SK-N-SH (cell line): ENCODE data around the gene REXO1. TPM values are rescaled to one million over a fixed set of nuclear protein-coding genes. Genes with fewer than 3 reads are reported as not detected.

Experiments used
- CTCF ChIA-PET: fragments of 300-600, 350-600 bp; formaldehyde crosslinking; extraction: SDS; loops from one replicate; lab custom pipeline; 2021; lab: Yijun Ruan, JAX
- POLR2A ChIA-PET: fragments of 350-600 bp; sonication (Branson Sonifier 250); formaldehyde crosslinking; extraction: SDS; loops from one replicate; lab custom pipeline; 2020; ENCODE audit warnings: antibody characterized with exemption, inconsistent platforms; lab: Yijun Ruan, JAX
- DNase-seq: peaks from one replicate; pipeline ENCODE4 v3.0.0; 2012
- H2AFZ ChIP-seq: fragments of 200-600 bp; sonication (generic); 2 replicates; pipeline ENCODE4 v1.8.1; 2016; ENCODE audit warnings: antibody characterized with exemption, mild to moderate bottlenecking, low read depth
- H3F3A ChIP-seq: fragments of 200-600 bp; sonication (generic); replicated peaks from 2 replicates; pipeline ENCODE3; 2016; ENCODE audit warnings: antibody characterized with exemption, mild to moderate bottlenecking; ENCODE audit not compliant: insufficient read depth
- H3K27ac ChIP-seq, 2 experiments: fragments of 200-500 bp in 1 of 2; fragments of 200-600 bp in 1 of 2; sonication (Bioruptor generic) in 1 of 2; sonication (generic), shearing (Covaris generic) in 1 of 2; 2 replicates each; pipeline versions ENCODE4 v1.5.1 to v1.6.1; 2014 to 2016; ENCODE audit warnings: low read depth in 2 of 2, inconsistent platforms in 1 of 2, low read length in 1 of 2, mild to moderate bottlenecking in 1 of 2, mixed read lengths in 1 of 2
- H3K27me3 ChIP-seq: fragments of 200-600 bp; sonication (generic), shearing (Covaris generic); 2 replicates; pipeline ENCODE4 v1.6.1; 2016; ENCODE audit warnings: mixed run types; ENCODE audit not compliant: insufficient read depth
- H3K36me3 ChIP-seq, 2 experiments: fragments of 200-500 bp in 1 of 2; fragments of 200-600 bp in 1 of 2; sonication (Bioruptor generic) in 1 of 2; sonication (generic) in 1 of 2; replicated peaks in 1 of 2; 2 replicates each; pipeline versions ENCODE3 to v1.5.1; 2014 to 2016; ENCODE audit warnings: low read length in 1 of 2, mild to moderate bottlenecking in 1 of 2; ENCODE audit not compliant: insufficient read depth in 2 of 2, control insufficient read depth in 1 of 2
- H3K4me1 ChIP-seq, 2 experiments: fragments of 200-500 bp in 1 of 2; fragments of 200-600 bp in 1 of 2; sonication (Bioruptor generic) in 1 of 2; sonication (generic), shearing (Covaris generic) in 1 of 2; 2 replicates each; pipeline versions ENCODE4 v1.5.1 to v1.6.1; 2014 to 2016; ENCODE audit warnings: low read depth in 1 of 2, low read length in 1 of 2, mixed run types in 1 of 2; ENCODE audit not compliant: insufficient read depth in 2 of 2, control insufficient read depth in 1 of 2
- H3K4me2 ChIP-seq: fragments of 200-600 bp; sonication (generic), shearing (Covaris generic); 2 replicates; pipeline ENCODE4 v1.6.1; 2017; ENCODE audit warnings: mixed run types
- H3K4me3 ChIP-seq, 2 experiments: fragments of 200-500 bp in 1 of 2; fragments of 200-600 bp in 1 of 2; sonication (Bioruptor generic) in 1 of 2; sonication (generic), shearing (Covaris generic) in 1 of 2; 2 replicates each; pipeline versions ENCODE4 v1.5.1 to v1.8.1; 2014 to 2016; ENCODE audit warnings: low read depth in 2 of 2, inconsistent platforms in 1 of 2, low read length in 1 of 2, mild to moderate bottlenecking in 1 of 2, mixed read lengths in 1 of 2, moderate library complexity in 1 of 2
- H3K79me2 ChIP-seq: fragments of 200-600 bp; sonication (generic); 2 replicates; pipeline ENCODE4 v1.8.1; 2017; ENCODE audit warnings: mild to moderate bottlenecking; ENCODE audit not compliant: insufficient read depth
- H3K9ac ChIP-seq: fragments of 200-600 bp; sonication (generic); 2 replicates; pipeline ENCODE4 v1.6.1; 2017; ENCODE audit warnings: mixed run types
- H3K9me2 ChIP-seq: fragments of 200-600 bp; sonication (generic); 2 replicates; pipeline ENCODE4 v1.6.1; 2017; ENCODE audit warnings: mixed run types
- H3K9me3 ChIP-seq: fragments of 200-600 bp; sonication (generic); 2 replicates; pipeline ENCODE4 v1.6.1; 2017; ENCODE audit warnings: mixed run types, mild to moderate bottlenecking, moderate library complexity
- H4K20me1 ChIP-seq: fragments of 200-600 bp; sonication (generic); 2 replicates; pipeline ENCODE4 v1.6.1; 2017; ENCODE audit warnings: mild to moderate bottlenecking, mixed run types; ENCODE audit not compliant: insufficient read depth
- CHD2 ChIP-seq: fragments of 150-350 bp; IDR thresholded peaks from 2 replicates; pipeline ENCODE4 v1.6.1; 2018; ENCODE audit warnings: low read length; ENCODE audit not compliant: partially characterized antibody
- JUND ChIP-seq: IDR thresholded peaks from 2 replicates; pipeline ENCODE4 v1.4.0; 2012
- MEF2A ChIP-seq: IDR thresholded peaks from 2 replicates; pipeline ENCODE4 v1.4.0; 2012; ENCODE audit warnings: low read depth, borderline replicate concordance
- MXI1 ChIP-seq: IDR thresholded peaks from 2 replicates; pipeline ENCODE4 v1.6.1; 2012; ENCODE audit warnings: mild to moderate bottlenecking, low read depth, low read length, improper control_type of control experiment
- NRF1 ChIP-seq: IDR thresholded peaks from 2 replicates; pipeline ENCODE4 v1.6.1; 2012; ENCODE audit warnings: low read depth, mild to moderate bottlenecking, low read length
- POLR2AphosphoS5 ChIP-seq: IDR thresholded peaks from 2 replicates; pipeline ENCODE4 v1.6.1; 2012; ENCODE audit warnings: low read depth, low read length
- RAD21 ChIP-seq: IDR thresholded peaks from 2 replicates; pipeline ENCODE4 v1.6.1; 2012; ENCODE audit warnings: mild to moderate bottlenecking, low read length
- RCOR1 ChIP-seq: fragments of 150-350 bp; IDR thresholded peaks from 2 replicates; pipeline ENCODE4 v1.6.1; 2017; ENCODE audit warnings: antibody characterized with exemption, low read length
- RXRA ChIP-seq: IDR thresholded peaks from 2 replicates; pipeline ENCODE4 v1.4.0; 2012; ENCODE audit warnings: low read depth, mild to moderate bottlenecking, borderline replicate concordance
- SMC3 ChIP-seq: IDR thresholded peaks from 2 replicates; pipeline ENCODE4 v1.6.1; 2012; ENCODE audit warnings: low read depth, low read length, improper control_type of control experiment
- TAF1 ChIP-seq: IDR thresholded peaks from 2 replicates; pipeline ENCODE4 v1.6.1; 2012; ENCODE audit warnings: low read depth, mild to moderate bottlenecking, low read length, moderate library complexity, borderline replicate concordance
- TEAD4 ChIP-seq: IDR thresholded peaks from 2 replicates; pipeline ENCODE4 v1.4.0; 2012; ENCODE audit warnings: mild to moderate bottlenecking, borderline replicate concordance; ENCODE audit not compliant: insufficient read depth
- WGBS: methylation state at CpG from one replicate; pipeline ENCODE4 v1.1.6; 2017; ENCODE audit warnings: low lambda C conversion rate; 5-methylcytosine and 5-hydroxymethylcytosine counted together
- polyA plus RNA-seq, 3 experiments: library from polyadenylated mRNA; depleted of rRNA; stranded (reverse); fragments of >200 nt; gene quantifications; 2 replicates each; pipeline ENCODE4 v1.2.3, GENCODE V29; 2012
- TF ChIP-seq, protein P1 (sequence below): fragments of 200-600 bp; sonication (generic); IDR thresholded peaks from 2 replicates; pipeline ENCODE4 v1.6.1; 2017; ENCODE audit warnings: antibody characterized with exemption, mild to moderate bottlenecking, moderate library complexity
- TF ChIP-seq, protein P2 (sequence below): IDR thresholded peaks from 2 replicates; pipeline ENCODE4 v1.4.0; 2012; ENCODE audit warnings: low read depth
- TF ChIP-seq, protein P3 (sequence below): IDR thresholded peaks from 2 replicates; pipeline ENCODE4; 2012
- TF ChIP-seq, protein P4 (sequence below): IDR thresholded peaks from 2 replicates; pipeline ENCODE4 v1.6.1; 2012; ENCODE audit warnings: mild to moderate bottlenecking, low read depth, low read length, moderate library complexity

REXO1 gene
- polyA plus RNA-seq, 1 of the 3 experiments (the other 2 are of a cell fraction): 18.8 TPM

DNA sequence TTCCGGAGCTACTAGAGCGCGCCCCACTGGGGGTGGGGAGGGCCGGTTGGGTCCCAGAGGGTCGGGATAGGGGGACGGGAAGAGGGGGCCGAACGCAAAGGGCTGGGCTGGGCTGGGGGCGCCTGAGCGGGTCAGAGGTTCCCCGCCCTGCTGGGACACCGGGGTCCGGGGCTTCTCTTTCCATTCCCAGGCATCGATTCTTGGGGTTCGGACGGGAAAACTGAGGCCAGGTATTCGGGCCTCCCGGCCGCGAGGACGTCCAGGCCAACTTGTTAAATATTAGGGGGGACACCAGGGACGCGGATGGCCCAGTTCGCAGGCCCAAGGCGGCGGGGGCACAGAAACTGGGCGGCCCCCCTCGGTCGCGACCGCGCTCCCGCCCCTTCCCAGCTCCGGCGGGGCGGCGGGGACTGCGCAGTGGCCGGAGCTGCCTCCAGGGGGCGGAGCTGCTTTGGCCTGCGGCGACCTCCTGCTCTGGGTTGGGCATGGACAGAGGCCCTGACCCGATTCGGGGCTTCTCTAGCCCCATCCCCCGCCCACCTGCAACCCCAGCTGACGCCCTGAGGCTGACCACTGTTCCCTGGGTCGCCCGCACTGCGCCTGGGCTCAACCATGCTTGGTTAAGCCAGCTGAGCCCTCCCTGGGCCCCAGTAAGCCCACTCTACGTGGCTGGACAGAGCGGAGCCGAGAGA is 16.3 kb upstream of the REXO1 start:
- Histone ChIP-seq H3K4me1 (peaks cover 18 to 28% of the 10 kb centered on the region in 2 experiments; a peak in 2 of 4 replicates), H3K4me3 (peak overlapping the region; percentile 64 to 79), H3F3A (peaks cover 9% of the 10 kb centered on the region), H3K27ac (peak overlapping the region; percentile 93 to 94), H4K20me1 (peaks cover 30% of the 10 kb centered on the region), H3K9ac (peak overlapping the region; percentile 96), H2AFZ (peak overlapping the region; percentile 62), H3K79me2 (peaks cover 64% of the 10 kb centered on the region), H3K9me3 (no peaks in the 10 kb centered on the region), H3K27me3 (no peaks in the 10 kb centered on the region)
- DNase-seq: peak; percentile 90
- CTCF ChIA-PET: interaction anchor here (0.5 to 1.9 kb wide), 14 partner anchors 9 to 730 kb away, joined by 3 to 10 read pairs (median 4); no protein-coding TSS in a partner anchor
- TF ChIP-seq SMC3 (peak; percentile 48; the same call in 1 of the 2 replicates), JUND (no peak), RCOR1 (no peak), MXI1 (peak; percentile 24; the same call in 1 of the 2 replicates), TAF1 (peak; percentile 45), MEF2A (no peak), TEAD4 (no peak), NRF1 (peak; percentile 49), CHD2 (peak; percentile 21), POLR2AphosphoS5 (peak; percentile 2; the same call in 1 of the 2 replicates), RAD21 (peak; percentile 54), RXRA (no peak)
- TF ChIP-seq, protein P1, sequence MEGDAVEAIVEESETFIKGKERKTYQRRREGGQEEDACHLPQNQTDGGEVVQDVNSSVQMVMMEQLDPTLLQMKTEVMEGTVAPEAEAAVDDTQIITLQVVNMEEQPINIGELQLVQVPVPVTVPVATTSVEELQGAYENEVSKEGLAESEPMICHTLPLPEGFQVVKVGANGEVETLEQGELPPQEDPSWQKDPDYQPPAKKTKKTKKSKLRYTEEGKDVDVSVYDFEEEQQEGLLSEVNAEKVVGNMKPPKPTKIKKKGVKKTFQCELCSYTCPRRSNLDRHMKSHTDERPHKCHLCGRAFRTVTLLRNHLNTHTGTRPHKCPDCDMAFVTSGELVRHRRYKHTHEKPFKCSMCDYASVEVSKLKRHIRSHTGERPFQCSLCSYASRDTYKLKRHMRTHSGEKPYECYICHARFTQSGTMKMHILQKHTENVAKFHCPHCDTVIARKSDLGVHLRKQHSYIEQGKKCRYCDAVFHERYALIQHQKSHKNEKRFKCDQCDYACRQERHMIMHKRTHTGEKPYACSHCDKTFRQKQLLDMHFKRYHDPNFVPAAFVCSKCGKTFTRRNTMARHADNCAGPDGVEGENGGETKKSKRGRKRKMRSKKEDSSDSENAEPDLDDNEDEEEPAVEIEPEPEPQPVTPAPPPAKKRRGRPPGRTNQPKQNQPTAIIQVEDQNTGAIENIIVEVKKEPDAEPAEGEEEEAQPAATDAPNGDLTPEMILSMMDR: peak; percentile 60
- TF ChIP-seq, protein P2, sequence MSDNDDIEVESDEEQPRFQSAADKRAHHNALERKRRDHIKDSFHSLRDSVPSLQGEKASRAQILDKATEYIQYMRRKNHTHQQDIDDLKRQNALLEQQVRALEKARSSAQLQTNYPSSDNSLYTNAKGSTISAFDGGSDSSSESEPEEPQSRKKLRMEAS: peak; percentile 0; the same call in 1 of the 2 replicates
- TF ChIP-seq, protein P3, sequence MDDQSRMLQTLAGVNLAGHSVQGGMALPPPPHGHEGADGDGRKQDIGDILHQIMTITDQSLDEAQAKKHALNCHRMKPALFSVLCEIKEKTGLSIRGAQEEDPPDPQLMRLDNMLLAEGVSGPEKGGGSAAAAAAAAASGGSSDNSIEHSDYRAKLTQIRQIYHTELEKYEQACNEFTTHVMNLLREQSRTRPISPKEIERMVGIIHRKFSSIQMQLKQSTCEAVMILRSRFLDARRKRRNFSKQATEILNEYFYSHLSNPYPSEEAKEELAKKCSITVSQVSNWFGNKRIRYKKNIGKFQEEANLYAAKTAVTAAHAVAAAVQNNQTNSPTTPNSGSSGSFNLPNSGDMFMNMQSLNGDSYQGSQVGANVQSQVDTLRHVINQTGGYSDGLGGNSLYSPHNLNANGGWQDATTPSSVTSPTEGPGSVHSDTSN: 0 out of 2 replicates have a peak, but pooled peaks have one; percentile 15
- TF ChIP-seq, protein P4, sequence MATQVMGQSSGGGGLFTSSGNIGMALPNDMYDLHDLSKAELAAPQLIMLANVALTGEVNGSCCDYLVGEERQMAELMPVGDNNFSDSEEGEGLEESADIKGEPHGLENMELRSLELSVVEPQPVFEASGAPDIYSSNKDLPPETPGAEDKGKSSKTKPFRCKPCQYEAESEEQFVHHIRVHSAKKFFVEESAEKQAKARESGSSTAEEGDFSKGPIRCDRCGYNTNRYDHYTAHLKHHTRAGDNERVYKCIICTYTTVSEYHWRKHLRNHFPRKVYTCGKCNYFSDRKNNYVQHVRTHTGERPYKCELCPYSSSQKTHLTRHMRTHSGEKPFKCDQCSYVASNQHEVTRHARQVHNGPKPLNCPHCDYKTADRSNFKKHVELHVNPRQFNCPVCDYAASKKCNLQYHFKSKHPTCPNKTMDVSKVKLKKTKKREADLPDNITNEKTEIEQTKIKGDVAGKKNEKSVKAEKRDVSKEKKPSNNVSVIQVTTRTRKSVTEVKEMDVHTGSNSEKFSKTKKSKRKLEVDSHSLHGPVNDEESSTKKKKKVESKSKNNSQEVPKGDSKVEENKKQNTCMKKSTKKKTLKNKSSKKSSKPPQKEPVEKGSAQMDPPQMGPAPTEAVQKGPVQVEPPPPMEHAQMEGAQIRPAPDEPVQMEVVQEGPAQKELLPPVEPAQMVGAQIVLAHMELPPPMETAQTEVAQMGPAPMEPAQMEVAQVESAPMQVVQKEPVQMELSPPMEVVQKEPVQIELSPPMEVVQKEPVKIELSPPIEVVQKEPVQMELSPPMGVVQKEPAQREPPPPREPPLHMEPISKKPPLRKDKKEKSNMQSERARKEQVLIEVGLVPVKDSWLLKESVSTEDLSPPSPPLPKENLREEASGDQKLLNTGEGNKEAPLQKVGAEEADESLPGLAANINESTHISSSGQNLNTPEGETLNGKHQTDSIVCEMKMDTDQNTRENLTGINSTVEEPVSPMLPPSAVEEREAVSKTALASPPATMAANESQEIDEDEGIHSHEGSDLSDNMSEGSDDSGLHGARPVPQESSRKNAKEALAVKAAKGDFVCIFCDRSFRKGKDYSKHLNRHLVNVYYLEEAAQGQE: 0 out of 2 replicates have a peak, but pooled peaks have one; percentile 12
- TF ChIP-seq, all 33 proteins: peak for 11
- POLR2A ChIA-PET: interaction anchor here (0.8 to 1.4 kb wide), 4 partner anchors 9 to 41 kb away, joined by 3 to 7 read pairs (median 5); partner anchors contain the start of genes ADAT3 and SCAMP4
- Histone ChIP-seq H3K4me2 (peak overlapping the region; percentile 100), H3K36me3 (no peaks in the 10 kb centered on the region), H3K9me2 (no peaks in the 10 kb centered on the region)
- WGBS: 0% methylated on average over 5 of the region's 52 CpGs
